GM19035 (cell line): ENCODE results near the gene DCAF4.

Experiments used
- ATAC-seq: cut with Tn5 transposase; IDR thresholded peaks from one replicate; pipeline ENCODE4 v1.9.1; 2021; ENCODE audit not compliant: unreplicated experiment

Gene DCAF4

GRCh38 chr14:72894623-72895378 is 31.5 kb upstream of the DCAF4 start:
- ATAC-seq, result no peak

GRCh38 chr14:72898448-72898847 is 27.8 kb upstream of the DCAF4 start:
- no peak for ATAC-seq

- ATAC-seq, result no peak
These were observed 24.9 kb upstream of the DCAF4 start for GRCh38 chr14:72901361-72901760.

- no peak for ATAC-seq
These were observed 23.3 kb upstream of the DCAF4 start for GRCh38 chr14:72902801-72903530.

- no peak for ATAC-seq
These were observed 22.5 kb upstream of the DCAF4 start for GRCh38 chr14:72903716-72904115.

- ATAC-seq, result no peak
These were observed 22.0 kb upstream of the DCAF4 start for GRCh38 chr14:72904218-72904617.

- ATAC-seq, result no peak
These were observed 21.3 kb upstream of the DCAF4 start for GRCh38 chr14:72904840-72905561.

- no peak for ATAC-seq
These were observed 19.9 kb upstream of the DCAF4 start for GRCh38 chr14:72906316-72906715.

- ATAC-seq, result no peak
These were observed 19.4 kb upstream of the DCAF4 start for GRCh38 chr14:72906879-72907278.

- ATAC-seq, result no peak
These were observed 18.4 kb upstream of the DCAF4 start for GRCh38 chr14:72907886-72908285.

- ATAC-seq, result no peak
These were observed 17.1 kb upstream of the DCAF4 start for GRCh38 chr14:72909163-72909562.

GRCh38 chr14:72913809-72914208 is 12.5 kb upstream of the DCAF4 start:
- no peak for ATAC-seq

GRCh38 chr14:72916174-72916573 is 10.1 kb upstream of the DCAF4 start:
- no peak for ATAC-seq

- no peak for ATAC-seq
These were observed 9.0 kb upstream of the DCAF4 start for GRCh38 chr14:72917094-72917802.

- ATAC-seq, result no peak
These were observed 6.3 kb upstream of the DCAF4 start for GRCh38 chr14:72920008-72920407.

GRCh38 chr14:72921396-72921795 is 4.9 kb upstream of the DCAF4 start:
- ATAC-seq, result no peak

GRCh38 chr14:72924337-72924736 is 1.9 kb upstream of the DCAF4 start:
- no peak for ATAC-seq

GRCh38 chr14:72925171-72925759 is 999 bp upstream of the DCAF4 start:
- no peak for ATAC-seq

- peak; percentile 29 for ATAC-seq
These were observed 411 bp upstream of the DCAF4 start for GRCh38 chr14:72925815-72926291.

- ATAC-seq, result no peak
These were observed 2.6 kb downstream of the DCAF4 start for GRCh38 chr14:72928872-72929271.
